PFSK-1 (cell line): ENCODE data around the gene MAEA.

Experiments used
- FOXP2 ChIP-seq: optimal IDR thresholded peaks from 2 replicates; pipeline ENCODE3; 2011; ENCODE audit warnings: borderline replicate concordance, control low read depth, inconsistent platforms; ENCODE audit not compliant: insufficient read depth; ENCODE audit errors: extremely low read length, extremely low read depth
- POLR2AphosphoS5 ChIP-seq: IDR thresholded peaks from 2 replicates; pipeline ENCODE4 v1.6.1; 2012; ENCODE audit warnings: low read depth, mild to moderate bottlenecking, control low read depth, low read length, moderate library complexity
- REST ChIP-seq, 2 experiments: IDR thresholded peaks; 2 replicates each; pipeline versions ENCODE4 v1.6.1 to v1.8.0; 2011 to 2012; ENCODE audit warnings: low read depth in 2 of 2, low read length in 2 of 2, control low read depth in 1 of 2, inconsistent platforms in 1 of 2, mild to moderate bottlenecking in 1 of 2, moderate library complexity in 1 of 2; ENCODE audit not compliant: insufficient read depth in 1 of 2
- SIN3A ChIP-seq: IDR thresholded peaks from 2 replicates; pipeline ENCODE4 v1.6.1; 2012; ENCODE audit warnings: mild to moderate bottlenecking, low read length, moderate library complexity, borderline replicate concordance; ENCODE audit not compliant: insufficient read depth
- TAF1 ChIP-seq: IDR thresholded peaks from 2 replicates; pipeline ENCODE4 v1.6.1; 2012; ENCODE audit warnings: low read length, control low read depth, borderline replicate concordance; ENCODE audit not compliant: insufficient read depth

DNA sequence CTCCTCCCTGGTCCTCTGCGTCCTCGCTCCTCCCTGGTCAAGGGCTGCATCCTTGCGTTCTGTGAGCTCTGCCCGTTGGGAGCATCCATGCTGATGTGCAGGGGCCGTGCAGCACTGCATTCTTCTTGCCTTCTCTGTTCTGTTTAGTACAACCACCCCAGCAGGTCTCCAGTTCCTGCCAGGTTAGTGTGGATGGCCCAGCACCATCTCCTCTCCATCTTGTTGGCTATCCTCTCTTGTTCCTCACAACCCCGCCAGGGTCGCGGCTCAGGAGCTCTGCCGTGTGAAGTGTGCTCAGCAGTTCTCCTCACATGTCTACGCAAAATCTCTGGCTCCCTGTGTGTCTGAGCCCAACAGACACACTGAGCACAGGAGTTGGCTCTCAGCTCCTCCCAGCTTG, 10.4 kb upstream of the MAEA start:
- TF ChIP-seq SIN3A: no peak
- TF ChIP-seq POLR2AphosphoS5: no peak
- no peak for TF ChIP-seq REST (IDR thresholded peaks at IDR 0.05; ENCODE audit: insufficient read depth in 1 of 2, low read depth in 2 of 2, low read length in 2 of 2)
- TF ChIP-seq TAF1: no peak
- TF ChIP-seq FOXP2: no peak
